PC-9 (cell line): ENCODE data around the gene CTXND1. TPM values are rescaled to one million over a fixed set of nuclear protein-coding genes. Genes with fewer than 3 reads are reported as not detected.

ENCODE experiments used
- BruUV-seq: library from RNA; stranded (reverse); fragments of 400-500 nt; replicated peaks from 2 replicates; lab custom pipeline; 2021; lab: Mats Ljungman, UMichigan
- CTCF ChIA-PET: fragments of 300-600 bp; sonication (Branson Sonifier 250); formaldehyde crosslinking; loops from one replicate; lab custom pipeline; 2022; ENCODE audit warnings: antibody characterized with exemption; lab: Charles Lee
- POLR2A ChIA-PET: fragments of 300-600 bp; sonication (Branson Sonifier 250); formaldehyde crosslinking; loops from one replicate; lab custom pipeline; 2022; ENCODE audit warnings: antibody characterized with exemption; ENCODE audit not compliant: unreplicated experiment; lab: Charles Lee
- DNase-seq, 2 experiments: peaks; one replicate each; pipeline versions ENCODE4 v3.0.0 to v3.0.0-alpha.2; 2015 to 2022; ENCODE audit warnings: mixed read lengths in 1 of 2
- H2AFZ ChIP-seq: fragments of 200-600 bp; sonication (generic); 2 replicates; pipeline ENCODE4 v1.8.1; 2017; ENCODE audit warnings: antibody characterized with exemption
- H3F3A ChIP-seq: fragments of 200-600 bp; sonication (generic); 2 replicates; pipeline ENCODE4 v1.8.1; 2017; ENCODE audit warnings: antibody characterized with exemption, mild to moderate bottlenecking, low read depth; ENCODE audit not compliant: insufficient read depth
- H3K27ac ChIP-seq: fragments of 200-600 bp; sonication (generic); 2 replicates; pipeline ENCODE4 v1.6.1; 2016; ENCODE audit warnings: mixed run types
- H3K27me3 ChIP-seq: fragments of 200-600 bp; sonication (generic); 2 replicates; pipeline ENCODE4 v1.6.1; 2016; ENCODE audit warnings: low read depth, mixed run types; ENCODE audit not compliant: insufficient read depth
- H3K36me3 ChIP-seq: fragments of 200-600 bp; sonication (generic); 2 replicates; pipeline ENCODE4 v1.6.1; 2016; ENCODE audit warnings: low read depth, mixed run types
- H3K4me1 ChIP-seq: fragments of 200-600 bp; sonication (generic); replicated peaks from 2 replicates; pipeline ENCODE4 v1.6.1; 2016; ENCODE audit warnings: mixed run types; ENCODE audit not compliant: insufficient read depth
- H3K4me2 ChIP-seq: fragments of 200-600 bp; sonication (generic); 2 replicates; pipeline ENCODE4 v1.6.1; 2017; ENCODE audit warnings: mixed run types
- H3K4me3 ChIP-seq: fragments of 200-600 bp; sonication (generic); 2 replicates; pipeline ENCODE4 v1.6.1; 2016; ENCODE audit warnings: mixed run types
- H3K79me2 ChIP-seq: fragments of 200-600 bp; sonication (generic); 2 replicates; pipeline ENCODE4 v1.6.1; 2017; ENCODE audit warnings: low read depth, mixed run types
- H3K9me2 ChIP-seq: fragments of 200-600 bp; sonication (generic); 2 replicates; pipeline ENCODE4 v1.8.1; 2017; ENCODE audit warnings: mild to moderate bottlenecking; ENCODE audit not compliant: insufficient read depth
- H3K9me3 ChIP-seq: fragments of 200-600 bp; sonication (generic); 2 replicates; pipeline ENCODE4 v1.8.1; 2016; ENCODE audit warnings: low read depth; ENCODE audit not compliant: insufficient read depth
- H4K20me1 ChIP-seq: fragments of 200-600 bp; sonication (generic); 2 replicates; pipeline ENCODE4 v1.8.1; 2017; ENCODE audit not compliant: insufficient read depth
- CTCF ChIP-seq: fragments of 200-600 bp; sonication (generic); conservative IDR thresholded peaks from 2 replicates; pipeline ENCODE4 v1.6.1; 2017; ENCODE audit warnings: mixed run types, antibody characterized with exemption, mild to moderate bottlenecking, moderate library complexity
- EZH2 ChIP-seq: fragments of 200-600 bp; sonication (generic); IDR thresholded peaks from 2 replicates; pipeline ENCODE4 v1.8.0; 2017; ENCODE audit warnings: antibody characterized with exemption, low read depth
- intact Hi-C: fragments of 100-400 bp; cut with micrococcal nuclease; formaldehyde crosslinking; loops from one replicate; pipeline ENCODE4 v1.10.0; 2022; ENCODE audit not compliant: unreplicated experiment
- total RNA-seq: library from RNA; stranded (reverse); gene quantifications from 2 replicates; pipeline ENCODE4 v1.2.3, GENCODE V29; 2021

CTXND1 gene
- total RNA-seq, 1 experiment from 2014 or later = not detected

- H4K20me1 ChIP-seq = no peaks in the 10 kb centered on the region
- no peak overlapping the region for H3K4me3 ChIP-seq
- H3K9me3 ChIP-seq = no peaks in the 10 kb centered on the region
- H3F3A ChIP-seq = no peaks in the 10 kb centered on the region
- H3K36me3 ChIP-seq = no peaks in the 10 kb centered on the region
- H3K4me1 ChIP-seq = no peaks in the 10 kb centered on the region
- H3K9me2 ChIP-seq = no peaks in the 10 kb centered on the region
- ChIA-PET CTCF (no interaction called here), POLR2A (no interaction called here)
- intact Hi-C loops = no loop called here
- peaks cover 35% of the 10 kb centered on the region for H3K27me3 ChIP-seq
- H2AFZ ChIP-seq = no peak overlapping the region
- BruUV-seq = no TSS peak
- H3K79me2 ChIP-seq = no peaks in the 10 kb centered on the region
- no peak overlapping the region for H3K27ac ChIP-seq
- TF ChIP-seq EZH2 = no peak
- H3K4me2 ChIP-seq = no peak overlapping the region
- DNase-seq = no peak
These were observed 33.4 kb upstream of the CTXND1 start for GRCh38 chr15:80285379-80285778.

GRCh38 chr15:80283531-80283930 lies 31.5 kb upstream of the CTXND1 start:
- H3F3A ChIP-seq = no peaks in the 10 kb centered on the region
- H2AFZ ChIP-seq = no peak overlapping the region
- ChIA-PET POLR2A (no interaction called here), CTCF (no interaction called here)
- intact Hi-C loops = no loop called here
- H3K4me2 ChIP-seq = no peak overlapping the region
- H3K27me3 ChIP-seq = peaks cover 29% of the 10 kb centered on the region
- no TSS peak for BruUV-seq
- no peaks in the 10 kb centered on the region for H3K4me1 ChIP-seq
- H3K27ac ChIP-seq = no peak overlapping the region
- no peak overlapping the region for H3K4me3 ChIP-seq
- no peak for TF ChIP-seq EZH2
- TF ChIP-seq CTCF = no peak
- no peaks in the 10 kb centered on the region for H3K36me3 ChIP-seq
- no peaks in the 10 kb centered on the region for H3K9me2 ChIP-seq
- H4K20me1 ChIP-seq = no peaks in the 10 kb centered on the region
- H3K9me3 ChIP-seq = no peaks in the 10 kb centered on the region
- H3K79me2 ChIP-seq = no peaks in the 10 kb centered on the region
- DNase-seq = no peak

- no peaks in the 10 kb centered on the region for H3K36me3 ChIP-seq
- no TSS peak for BruUV-seq
- intact Hi-C loops = no loop called here
- no peak overlapping the region for H3K4me3 ChIP-seq
- H3K9me2 ChIP-seq = no peaks in the 10 kb centered on the region
- no peaks in the 10 kb centered on the region for H3K9me3 ChIP-seq
- TF ChIP-seq EZH2 (no peak), CTCF (no peak)
- H3K27me3 ChIP-seq = peaks cover 41% of the 10 kb centered on the region
- H3K4me2 ChIP-seq = no peak overlapping the region
- DNase-seq = no peak
- H3F3A ChIP-seq = no peaks in the 10 kb centered on the region
- H4K20me1 ChIP-seq = no peaks in the 10 kb centered on the region
- H3K79me2 ChIP-seq = no peaks in the 10 kb centered on the region
- H2AFZ ChIP-seq = no peak overlapping the region
- ChIA-PET CTCF (no interaction called here), POLR2A (no interaction called here)
- H3K27ac ChIP-seq = no peak overlapping the region
- no peaks in the 10 kb centered on the region for H3K4me1 ChIP-seq
These were observed 25.1 kb upstream of the CTXND1 start for GRCh38 chr15:80277147-80277546.

- DNase-seq = no peak
- TF ChIP-seq CTCF = no peak
- no peak for TF ChIP-seq EZH2
- no TSS peak for BruUV-seq
- no peaks in the 10 kb centered on the region for H3F3A ChIP-seq
- intact Hi-C loops = no loop called here
- H3K36me3 ChIP-seq = no peaks in the 10 kb centered on the region
- H3K79me2 ChIP-seq = no peaks in the 10 kb centered on the region
- CTCF ChIA-PET = no interaction called here
- H4K20me1 ChIP-seq = no peaks in the 10 kb centered on the region
- H3K4me2 ChIP-seq = no peak overlapping the region
- H3K9me2 ChIP-seq = no peaks in the 10 kb centered on the region
- no peak overlapping the region for H2AFZ ChIP-seq
- H3K4me1 ChIP-seq = no peaks in the 10 kb centered on the region
- H3K27me3 ChIP-seq = peaks cover 44% of the 10 kb centered on the region
- no peak overlapping the region for H3K27ac ChIP-seq
- H3K9me3 ChIP-seq = no peaks in the 10 kb centered on the region
- POLR2A ChIA-PET = no interaction called here
- H3K4me3 ChIP-seq = no peak overlapping the region
These were observed 23.9 kb upstream of the CTXND1 start for GRCh38 chr15:80275961-80276360.
